K562 (cell line): ENCODE measurements around the gene ACTL9. TPM values are rescaled to one million over a fixed set of nuclear protein-coding genes. Genes with fewer than 3 reads are reported as not detected.

ENCODE experiments used
- ATF7 ChIP-seq: fragments of 450-650 bp; IDR thresholded peaks from 2 replicates; pipeline ENCODE4 v1.7.1; 2014; ENCODE audit warnings: mild to moderate bottlenecking, moderate library complexity
- BDP1 ChIP-seq: IDR thresholded peaks from 3 replicates; pipeline ENCODE4 v1.6.1; 2011; ENCODE audit not compliant: insufficient read length, insufficient read depth
- C11orf30 ChIP-seq: fragments of 450-650 bp; IDR thresholded peaks from 2 replicates; pipeline ENCODE4 v1.6.1; 2016; ENCODE audit warnings: low read depth, mild to moderate bottlenecking
- FUS ChIP-seq: fragments of 200-400 bp; formaldehyde crosslinking; optimal IDR thresholded peaks from 2 replicates; pipeline ENCODE3; 2017; ENCODE audit warnings: low read depth, low read length
- GTF2E2 ChIP-seq: fragments of 200-800 bp; sonication (Bioruptor generic); IDR thresholded peaks from 2 replicates; pipeline ENCODE4 v1.6.1; 2016; ENCODE audit warnings: missing genetic modification characterization, missing compliant biosample characterization
- KLF6 ChIP-seq: fragments of 250-450 bp; sonication (Bioruptor Pico); IDR thresholded peaks from 2 replicates; pipeline ENCODE4 v1.4.0; 2020; ENCODE audit warnings: mild to moderate bottlenecking, moderate library complexity, borderline replicate concordance
- MAFF ChIP-seq: IDR thresholded peaks from 2 replicates; pipeline ENCODE4 v1.6.1; 2012; ENCODE audit warnings: low read length, improper control_type of control experiment
- POLR2B ChIP-seq: fragments of 450-650 bp; IDR thresholded peaks from 2 replicates; pipeline ENCODE4 v1.6.1; 2018; ENCODE audit warnings: low read depth; ENCODE audit not compliant: partially characterized antibody
- RBM25 ChIP-seq: fragments of 200-400 bp; formaldehyde crosslinking; IDR thresholded peaks from 2 replicates; pipeline ENCODE4 v1.6.1; 2018; ENCODE audit warnings: low read length, low read depth, moderate library complexity; ENCODE audit not compliant: severe bottlenecking
- SMARCE1 ChIP-seq: fragments of 450-650 bp; IDR thresholded peaks from 2 replicates; pipeline ENCODE4 v1.7.1; 2016; ENCODE audit warnings: mild to moderate bottlenecking
- TAF1 ChIP-seq: IDR thresholded peaks from 2 replicates; pipeline ENCODE4 v1.6.1; 2011; ENCODE audit warnings: mild to moderate bottlenecking, low read length, moderate library complexity; ENCODE audit not compliant: insufficient read depth, control insufficient read depth, severe bottlenecking; ENCODE audit errors: extremely low read depth
- TEAD1 ChIP-seq, 2 experiments: fragments of 450-650 bp in 1 of 2; sonication (generic) in 1 of 2; formaldehyde crosslinking; IDR thresholded peaks; 2 replicates each; pipeline versions ENCODE4 v1.4.0 to v1.8.0; 2020 to 2022; ENCODE audit warnings: mild to moderate bottlenecking in 2 of 2, missing genetic modification reagents in 1 of 2
- U2AF2 ChIP-seq: fragments of 200-400 bp; formaldehyde crosslinking; optimal IDR thresholded peaks from 2 replicates; pipeline ENCODE3; 2017; ENCODE audit warnings: low read depth, mild to moderate bottlenecking, low read length
- ZBTB17 ChIP-seq: fragments of 450-650 bp; formaldehyde crosslinking; IDR thresholded peaks from 2 replicates; pipeline ENCODE4 v1.4.0; 2020; ENCODE audit warnings: mild to moderate bottlenecking
- ZC3H11A ChIP-seq: IDR thresholded peaks from 2 replicates; pipeline ENCODE4 v1.6.1; 2012; ENCODE audit warnings: low read depth, low read length, improper control_type of control experiment
- ZC3H4 ChIP-seq: sonication (generic); formaldehyde crosslinking; IDR thresholded peaks from 2 replicates; pipeline ENCODE4 v1.9.0; 2021; ENCODE audit warnings: missing genetic modification reagents, borderline replicate concordance
- ZFX ChIP-seq: sonication (generic); formaldehyde crosslinking; IDR thresholded peaks from 2 replicates; pipeline ENCODE4 v1.8.0; 2022; ENCODE audit warnings: mild to moderate bottlenecking, missing genetic modification reagents, moderate library complexity
- ZNF146 ChIP-seq: IDR thresholded peaks from one replicate; pipeline ENCODE4 v1.6.1; 2018; ENCODE audit warnings: missing compliant biosample characterization; ENCODE audit not compliant: unreplicated experiment
- ZNF324 ChIP-seq: fragments of 250-450 bp; sonication (Bioruptor Pico); IDR thresholded peaks from 2 replicates; pipeline ENCODE4 v1.4.0; 2020; ENCODE audit warnings: mild to moderate bottlenecking
- ZSCAN29 ChIP-seq: fragments of 450-650 bp; IDR thresholded peaks from 2 replicates; pipeline ENCODE4 v1.6.1; 2017
- polyA plus RNA-seq, 8 experiments: library from polyadenylated mRNA; depleted of rRNA in 4 of 8; stranded (reverse) in 5 of 8; unstranded in 3 of 8; fragments of >200 nt; fragmentation: Nextera tagmentation in 2 of 8; fragmentation: Illumina TruSeq in 1 of 8; extraction: Ambion mirVana in 2 of 8; extraction: Trizol in 1 of 8; gene quantifications; 2 replicates each; pipeline versions ENCODE4 v1.2.1 to v1.2.3, GENCODE V29; 2011 to 2014; ENCODE audit warnings: inconsistent platforms in 1 of 8, missing spikeins in 1 of 8
- total RNA-seq, 7 experiments: library from RNA; depleted of rRNA in 6 of 7; stranded (reverse); fragments of >200 nt in 6 of 7; fragmentation: Illumina TruSeq in 2 of 7; extraction: Trizol in 2 of 7; gene quantifications; 2 replicates each; pipeline versions ENCODE4 v1.2.1 to v1.2.3, GENCODE V29; 2011 to 2021; ENCODE audit warnings: low replicate concordance in 1 of 7
- TF ChIP-seq, protein P1 (sequence below), 2 experiments: IDR thresholded peaks; 2 replicates each; pipeline ENCODE4 v1.6.1; 2011; ENCODE audit warnings: borderline replicate concordance in 1 of 2, control low read depth in 1 of 2, low read depth in 1 of 2, low read length in 1 of 2, mild to moderate bottlenecking in 1 of 2, mixed read lengths in 1 of 2, moderate library complexity in 1 of 2; ENCODE audit not compliant: insufficient read depth in 1 of 2, insufficient read length in 1 of 2, poor library complexity in 1 of 2, severe bottlenecking in 1 of 2; ENCODE audit errors: extremely low read depth in 1 of 2
- TF ChIP-seq, protein P2 (sequence below): fragments of 150-350 bp; conservative IDR thresholded peaks from 2 replicates; pipeline ENCODE4 v1.6.1; 2014; ENCODE audit warnings: low read length
- TF ChIP-seq, protein P3 (sequence below): fragments of 450-650 bp; conservative IDR thresholded peaks from 2 replicates; pipeline ENCODE4 v1.6.1; 2016; ENCODE audit warnings: missing genetic modification characterization, low read depth, mild to moderate bottlenecking, missing compliant biosample characterization, moderate library complexity

The ACTL9 gene
- total and polyA plus RNA-seq, 9 of the 15 experiments (the other 6 are each of a cell fraction or from before 2014, with no cell fraction given): not detected

DNA sequence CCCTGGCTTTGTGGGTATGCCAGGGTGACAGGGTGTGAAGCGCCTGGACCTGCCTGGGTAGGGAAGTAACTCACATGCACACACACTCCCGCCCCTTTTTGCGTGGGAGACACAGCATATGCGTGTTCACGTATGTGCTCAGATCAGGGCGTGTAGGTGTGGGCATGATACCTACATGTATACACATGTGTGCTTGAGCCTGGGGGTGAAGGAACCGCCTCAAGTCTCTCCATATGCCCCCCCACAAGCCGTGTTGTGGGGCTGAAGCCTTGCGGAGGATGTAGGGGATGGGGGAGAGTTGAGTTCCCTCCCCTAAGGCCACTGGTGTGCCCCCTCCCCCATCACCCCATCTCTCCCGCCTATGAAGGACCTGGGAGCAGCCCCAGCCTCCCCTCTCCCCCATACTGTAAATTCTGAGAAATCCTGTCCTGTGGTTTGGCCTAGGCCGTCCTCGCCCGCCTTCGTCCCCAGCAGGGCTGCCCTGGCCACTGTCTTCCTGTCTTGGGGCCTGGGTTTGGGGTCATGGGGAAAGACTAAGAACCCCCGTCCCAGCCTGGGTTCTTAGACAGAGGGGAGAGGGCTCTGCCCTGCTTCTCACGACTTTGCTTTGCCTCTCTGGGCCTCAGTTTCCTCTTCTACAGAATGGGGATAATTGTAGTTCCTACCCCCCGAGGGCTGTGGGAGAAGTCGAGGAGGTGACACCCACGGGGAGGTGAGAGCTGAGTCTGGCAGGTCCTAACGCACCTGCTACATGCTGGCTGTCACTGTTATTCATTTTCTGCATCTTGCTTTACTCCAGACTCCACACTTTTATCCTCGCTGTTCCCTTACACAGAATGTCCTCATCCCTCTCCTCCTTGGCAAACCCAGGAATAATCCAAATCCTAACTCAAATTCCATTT lies 14.3 kb downstream of the ACTL9 start (continued):
- TF ChIP-seq TEAD1 (CRISPR knock-in tag; IDR thresholded peaks at IDR 0.05): 0 out of 4 replicates have a peak, but pooled peaks of 1 of the 2 experiments have one; percentile 11
- TF ChIP-seq POLR2B: no peak
- TF ChIP-seq SMARCE1: no peak
- TF ChIP-seq ZFX (CRISPR knock-in tag): no peak
- TF ChIP-seq ZC3H4 (CRISPR knock-in tag): no peak
- TF ChIP-seq GTF2E2: no peak
- no peak for TF ChIP-seq BDP1
- TF ChIP-seq ZC3H11A: no peak
- no peak for TF ChIP-seq MAFF
- TF ChIP-seq FUS: no peak
- no peak for TF ChIP-seq RBM25
- TF ChIP-seq TAF1: no peak
- 0 out of 2 replicates have a peak, but pooled peaks have one; percentile 25 for TF ChIP-seq KLF6 (CRISPR knock-in tag)
- no peak for TF ChIP-seq ZNF146 (CRISPR knock-in tag)
- TF ChIP-seq ATF7: no peak
- TF ChIP-seq ZNF324 (CRISPR knock-in tag): peak; percentile 37; the same call in 1 of the 2 replicates
- TF ChIP-seq, protein P1, sequence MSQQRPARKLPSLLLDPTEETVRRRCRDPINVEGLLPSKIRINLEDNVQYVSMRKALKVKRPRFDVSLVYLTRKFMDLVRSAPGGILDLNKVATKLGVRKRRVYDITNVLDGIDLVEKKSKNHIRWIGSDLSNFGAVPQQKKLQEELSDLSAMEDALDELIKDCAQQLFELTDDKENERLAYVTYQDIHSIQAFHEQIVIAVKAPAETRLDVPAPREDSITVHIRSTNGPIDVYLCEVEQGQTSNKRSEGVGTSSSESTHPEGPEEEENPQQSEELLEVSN (IDR thresholded peaks at IDR 0.05; ENCODE audit: borderline replicate concordance in 1 of 2, extremely low read depth in 1 of 2, insufficient read depth in 1 of 2, insufficient read length in 1 of 2, low read depth in 1 of 2, low read length in 1 of 2, poor library complexity in 1 of 2, severe bottlenecking in 1 of 2): no peak
- TF ChIP-seq, protein P2, sequence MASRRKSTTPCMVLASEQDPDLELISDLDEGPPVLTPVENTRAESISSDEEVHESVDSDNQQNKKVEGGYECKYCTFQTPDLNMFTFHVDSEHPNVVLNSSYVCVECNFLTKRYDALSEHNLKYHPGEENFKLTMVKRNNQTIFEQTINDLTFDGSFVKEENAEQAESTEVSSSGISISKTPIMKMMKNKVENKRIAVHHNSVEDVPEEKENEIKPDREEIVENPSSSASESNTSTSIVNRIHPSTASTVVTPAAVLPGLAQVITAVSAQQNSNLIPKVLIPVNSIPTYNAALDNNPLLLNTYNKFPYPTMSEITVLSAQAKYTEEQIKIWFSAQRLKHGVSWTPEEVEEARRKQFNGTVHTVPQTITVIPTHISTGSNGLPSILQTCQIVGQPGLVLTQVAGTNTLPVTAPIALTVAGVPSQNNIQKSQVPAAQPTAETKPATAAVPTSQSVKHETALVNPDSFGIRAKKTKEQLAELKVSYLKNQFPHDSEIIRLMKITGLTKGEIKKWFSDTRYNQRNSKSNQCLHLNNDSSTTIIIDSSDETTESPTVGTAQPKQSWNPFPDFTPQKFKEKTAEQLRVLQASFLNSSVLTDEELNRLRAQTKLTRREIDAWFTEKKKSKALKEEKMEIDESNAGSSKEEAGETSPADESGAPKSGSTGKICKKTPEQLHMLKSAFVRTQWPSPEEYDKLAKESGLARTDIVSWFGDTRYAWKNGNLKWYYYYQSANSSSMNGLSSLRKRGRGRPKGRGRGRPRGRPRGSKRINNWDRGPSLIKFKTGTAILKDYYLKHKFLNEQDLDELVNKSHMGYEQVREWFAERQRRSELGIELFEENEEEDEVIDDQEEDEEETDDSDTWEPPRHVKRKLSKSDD: no peak
- TF ChIP-seq, protein P3, sequence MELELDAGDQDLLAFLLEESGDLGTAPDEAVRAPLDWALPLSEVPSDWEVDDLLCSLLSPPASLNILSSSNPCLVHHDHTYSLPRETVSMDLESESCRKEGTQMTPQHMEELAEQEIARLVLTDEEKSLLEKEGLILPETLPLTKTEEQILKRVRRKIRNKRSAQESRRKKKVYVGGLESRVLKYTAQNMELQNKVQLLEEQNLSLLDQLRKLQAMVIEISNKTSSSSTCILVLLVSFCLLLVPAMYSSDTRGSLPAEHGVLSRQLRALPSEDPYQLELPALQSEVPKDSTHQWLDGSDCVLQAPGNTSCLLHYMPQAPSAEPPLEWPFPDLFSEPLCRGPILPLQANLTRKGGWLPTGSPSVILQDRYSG: no peak
- peak; percentile 68 for TF ChIP-seq ZBTB17 (CRISPR knock-in tag)
- TF ChIP-seq C11orf30: no peak
- TF ChIP-seq ZSCAN29: no peak
- no peak for TF ChIP-seq U2AF2
